AG09319 (cell line): ENCODE measurements around the gene CEP78.

Experiments
- DNase-seq: peaks from one replicate; pipeline ENCODE4 v3.0.0-alpha.2; 2010; ENCODE audit warnings: low read depth; ENCODE audit errors: extremely low read depth
- TF ChIP-seq, protein P1 (sequence below): IDR thresholded peaks from 2 replicates; pipeline ENCODE4 v1.5.1; 2011; ENCODE audit warnings: low read depth, mild to moderate bottlenecking, inconsistent platforms, low read length, moderate library complexity

CEP78 gene

DNA sequence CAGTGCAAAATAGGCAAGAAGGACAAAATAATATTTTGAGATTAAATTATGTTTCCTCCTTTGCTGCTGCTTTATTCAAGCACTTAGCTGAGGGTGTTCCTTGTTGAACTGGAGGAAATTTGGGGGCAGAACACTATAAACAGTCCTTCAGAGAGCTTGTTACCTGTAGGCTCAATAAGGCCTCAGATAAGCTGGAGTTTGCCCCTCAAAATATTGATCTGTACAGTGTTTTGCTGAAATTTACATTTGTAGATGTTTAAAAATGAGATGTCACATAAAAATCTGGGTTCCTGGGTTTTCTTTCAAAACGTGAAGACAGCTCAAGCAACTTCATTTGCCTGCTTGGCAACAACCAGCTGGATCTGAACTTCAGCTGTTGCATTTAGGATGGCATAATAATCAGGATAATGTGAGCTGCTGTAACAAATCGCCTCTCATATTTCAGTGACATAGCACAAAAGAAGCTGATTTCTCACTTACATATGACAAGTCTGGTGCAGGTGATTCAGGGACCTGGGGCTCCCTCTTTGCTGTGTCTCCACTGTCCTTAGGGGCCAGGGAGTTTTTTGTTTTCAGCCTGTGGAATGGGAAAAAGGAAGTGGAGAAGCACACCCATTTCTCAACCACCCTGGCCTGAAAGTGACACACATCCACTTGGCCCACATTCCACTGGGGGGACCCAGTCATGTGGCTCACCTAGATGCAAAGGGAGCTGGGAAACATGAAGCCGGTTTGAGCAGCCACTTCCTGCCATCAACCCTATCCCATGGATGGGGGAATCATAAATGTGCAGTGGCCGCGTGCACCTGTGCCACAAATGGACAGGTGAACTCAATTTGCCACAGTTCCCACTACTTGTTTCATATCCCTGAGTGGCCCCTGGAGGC lies 58.7 kb downstream of the CEP78 start:
- TF ChIP-seq, protein P1, sequence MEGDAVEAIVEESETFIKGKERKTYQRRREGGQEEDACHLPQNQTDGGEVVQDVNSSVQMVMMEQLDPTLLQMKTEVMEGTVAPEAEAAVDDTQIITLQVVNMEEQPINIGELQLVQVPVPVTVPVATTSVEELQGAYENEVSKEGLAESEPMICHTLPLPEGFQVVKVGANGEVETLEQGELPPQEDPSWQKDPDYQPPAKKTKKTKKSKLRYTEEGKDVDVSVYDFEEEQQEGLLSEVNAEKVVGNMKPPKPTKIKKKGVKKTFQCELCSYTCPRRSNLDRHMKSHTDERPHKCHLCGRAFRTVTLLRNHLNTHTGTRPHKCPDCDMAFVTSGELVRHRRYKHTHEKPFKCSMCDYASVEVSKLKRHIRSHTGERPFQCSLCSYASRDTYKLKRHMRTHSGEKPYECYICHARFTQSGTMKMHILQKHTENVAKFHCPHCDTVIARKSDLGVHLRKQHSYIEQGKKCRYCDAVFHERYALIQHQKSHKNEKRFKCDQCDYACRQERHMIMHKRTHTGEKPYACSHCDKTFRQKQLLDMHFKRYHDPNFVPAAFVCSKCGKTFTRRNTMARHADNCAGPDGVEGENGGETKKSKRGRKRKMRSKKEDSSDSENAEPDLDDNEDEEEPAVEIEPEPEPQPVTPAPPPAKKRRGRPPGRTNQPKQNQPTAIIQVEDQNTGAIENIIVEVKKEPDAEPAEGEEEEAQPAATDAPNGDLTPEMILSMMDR = no peak
- no peak for DNase-seq

DNA sequence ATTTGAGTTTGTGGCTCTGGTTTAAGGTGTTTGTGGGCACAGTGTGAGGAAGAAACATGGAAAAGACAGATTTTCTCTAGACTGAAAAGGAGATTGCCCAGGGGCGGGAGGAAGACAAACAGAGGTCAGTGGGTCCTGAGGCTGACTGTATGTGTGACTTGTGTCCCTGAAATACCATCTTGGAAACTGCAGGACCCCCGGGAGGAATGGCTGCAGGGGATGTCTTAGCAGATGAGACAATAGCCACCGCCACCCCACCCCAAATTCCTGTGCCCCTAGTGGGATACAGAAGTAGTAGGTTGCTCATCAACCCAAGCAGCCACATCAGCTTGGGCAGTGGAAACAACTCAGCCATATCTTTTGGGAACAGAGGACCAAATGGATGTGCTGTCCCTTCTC lies 59.3 kb downstream of the CEP78 start:
- TF ChIP-seq, protein P1 = no peak
- DNase-seq = no peak

DNA sequence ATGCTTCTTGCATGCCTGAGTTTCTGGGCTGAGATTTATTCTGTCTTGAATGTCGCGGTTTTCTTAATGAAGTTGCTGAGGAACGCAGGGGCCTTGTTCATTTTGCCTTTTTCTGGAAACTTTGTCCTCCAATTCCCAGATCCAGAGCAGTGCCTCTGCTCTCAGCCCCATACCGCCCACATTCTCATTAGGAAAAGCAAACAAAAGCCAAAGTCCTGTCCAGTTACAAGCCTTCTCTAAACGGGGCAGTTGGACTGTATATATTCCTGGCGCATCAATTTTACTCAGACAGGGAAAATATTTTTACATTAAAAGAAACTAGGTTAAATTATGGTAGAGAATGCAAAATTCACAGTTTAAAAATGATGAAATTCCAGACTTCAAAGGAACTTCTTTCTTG lies 59.9 kb downstream of the CEP78 start:
- no peak for DNase-seq
- TF ChIP-seq, protein P1 = no peak

DNA sequence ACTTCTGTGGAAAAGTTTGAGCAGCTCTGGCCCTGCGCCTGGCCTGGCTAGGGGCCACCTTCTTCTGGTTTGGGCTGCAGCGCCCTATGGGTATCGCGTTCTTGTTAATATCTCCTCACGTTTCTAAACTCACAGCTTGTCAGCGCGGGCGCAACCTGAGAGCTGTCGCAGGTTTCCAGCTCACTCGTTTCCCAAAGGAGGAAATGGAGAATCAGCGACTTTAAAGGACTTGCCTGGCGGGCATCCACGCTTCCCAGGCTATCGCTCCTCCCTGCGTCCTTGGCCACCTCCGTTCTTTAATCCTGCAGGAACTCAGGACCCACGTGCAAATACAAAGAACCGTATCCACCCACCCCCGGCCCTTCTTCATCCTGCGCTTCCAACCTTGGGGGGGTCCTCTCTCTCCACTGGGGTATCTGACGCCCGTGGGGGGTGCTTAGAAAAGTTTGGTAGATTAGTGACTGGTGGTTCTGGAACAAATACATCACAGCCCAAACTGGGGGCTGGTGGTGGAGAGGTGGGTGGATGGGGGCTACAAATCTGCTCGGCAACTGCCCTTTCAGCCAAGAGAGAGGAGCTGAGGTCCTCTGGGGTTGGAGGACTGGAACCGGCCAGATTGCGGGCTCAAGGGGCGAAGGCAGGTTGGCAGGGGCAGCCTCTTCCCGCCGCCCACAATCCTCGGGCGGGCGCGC lies 60.5 kb downstream of the CEP78 start:
- no peak for DNase-seq
- TF ChIP-seq, protein P1 = no peak

DNA sequence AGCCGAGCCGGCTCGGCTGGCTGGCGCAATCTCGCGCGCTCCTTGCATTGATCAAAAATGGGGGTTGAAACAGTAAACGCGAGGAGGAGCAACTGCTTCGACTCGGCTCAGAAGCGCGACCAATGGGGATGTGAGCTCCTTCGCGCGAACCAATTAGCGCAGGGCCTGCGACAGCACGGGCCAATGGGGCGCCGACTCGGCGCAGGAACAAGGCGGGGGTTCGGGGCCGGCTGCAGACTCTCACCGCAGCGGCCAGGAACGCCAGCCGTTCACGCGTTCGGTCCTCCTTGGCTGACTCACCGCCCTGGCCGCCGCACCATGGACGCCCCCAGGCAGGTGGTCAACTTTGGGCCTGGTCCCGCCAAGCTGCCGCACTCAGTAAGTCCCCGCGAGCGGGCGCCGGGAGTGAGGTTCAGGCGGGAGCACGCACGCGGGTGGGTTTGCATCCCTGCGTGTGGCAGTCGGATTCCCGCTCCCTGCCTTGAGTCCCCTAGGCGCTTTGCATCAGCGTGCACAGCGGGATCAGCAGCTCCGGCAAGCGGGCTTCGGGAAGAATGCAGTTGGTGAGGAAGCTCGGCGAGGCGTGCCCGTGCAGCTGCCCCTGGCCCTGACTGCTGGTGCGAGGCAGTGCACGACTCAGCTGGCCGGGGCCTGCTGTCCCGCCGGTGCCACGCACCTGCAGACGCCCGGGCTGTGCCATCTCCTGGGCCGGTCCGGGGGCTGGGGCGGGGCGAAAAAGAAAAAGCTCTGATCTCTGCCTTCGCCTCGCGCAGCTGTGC lies 61.2 kb downstream of the CEP78 start, which contains the start of gene PSAT1:
Gene PSAT1, plus strand, starts transcription at position 233 of the 779 bp plus-strand sequence. Its CDS starts 86 bp downstream, at position 319.
- TF ChIP-seq, protein P1 = no peak; the same call in none of the 2 replicates
- peak; percentile 95 for DNase-seq

DNA sequence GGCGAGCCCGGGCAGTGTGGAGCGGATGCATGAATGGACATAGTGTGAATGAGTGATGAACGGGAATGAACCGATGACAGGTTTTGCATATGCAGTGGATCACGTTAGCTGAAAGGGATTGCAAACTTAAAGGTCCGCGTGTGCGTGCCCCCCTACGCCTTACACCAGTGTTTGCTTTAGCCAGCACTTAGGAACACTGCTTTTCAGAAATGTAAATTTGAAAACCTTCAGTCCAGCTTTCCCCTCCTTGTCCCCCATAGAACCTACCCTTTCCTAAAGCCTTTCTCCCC lies 61.7 kb downstream of the CEP78 start:
- TF ChIP-seq, protein P1 = no peak
- no peak for DNase-seq
